Adipocyte (in vitro differentiated cells): ENCODE measurements around the gene AKR1B15.
"Not testable (repeated sequence)": the region's sequence is repeated elsewhere in the genome, so short reads cannot be mapped to it uniquely, and the experiment has no call there.

Experiments used
- DNase-seq: peaks from one replicate; pipeline ENCODE4 v3.0.0-alpha.2; 2015; ENCODE audit warnings: low read depth
- H3K27me3 ChIP-seq: replicated peaks from 2 replicates; pipeline ENCODE4 v1.7.0; 2013; ENCODE audit warnings: mild to moderate bottlenecking, low read length, moderate library complexity; ENCODE audit not compliant: control insufficient read depth, insufficient read depth
- H3K36me3 ChIP-seq: 2 replicates; pipeline ENCODE4 v1.7.0; 2013; ENCODE audit warnings: low read length, mild to moderate bottlenecking, moderate library complexity; ENCODE audit not compliant: control insufficient read depth, insufficient read depth, severe bottlenecking
- H3K4me1 ChIP-seq: 2 replicates; pipeline ENCODE4 v1.7.0; 2013; ENCODE audit warnings: mild to moderate bottlenecking, low read length, moderate library complexity; ENCODE audit not compliant: control insufficient read depth, insufficient read depth
- H3K4me3 ChIP-seq: 2 replicates; pipeline ENCODE4 v1.7.0; 2013; ENCODE audit warnings: mild to moderate bottlenecking, low read length, moderate library complexity
- H3K9ac ChIP-seq: 2 replicates; pipeline ENCODE4 v1.7.0; 2013; ENCODE audit warnings: mild to moderate bottlenecking, low read length, moderate library complexity
- H3K9me3 ChIP-seq: 2 replicates; pipeline ENCODE4 v1.7.0; 2013; ENCODE audit warnings: mild to moderate bottlenecking, low read length, moderate library complexity; ENCODE audit not compliant: control insufficient read depth

The AKR1B15 gene

DNA sequence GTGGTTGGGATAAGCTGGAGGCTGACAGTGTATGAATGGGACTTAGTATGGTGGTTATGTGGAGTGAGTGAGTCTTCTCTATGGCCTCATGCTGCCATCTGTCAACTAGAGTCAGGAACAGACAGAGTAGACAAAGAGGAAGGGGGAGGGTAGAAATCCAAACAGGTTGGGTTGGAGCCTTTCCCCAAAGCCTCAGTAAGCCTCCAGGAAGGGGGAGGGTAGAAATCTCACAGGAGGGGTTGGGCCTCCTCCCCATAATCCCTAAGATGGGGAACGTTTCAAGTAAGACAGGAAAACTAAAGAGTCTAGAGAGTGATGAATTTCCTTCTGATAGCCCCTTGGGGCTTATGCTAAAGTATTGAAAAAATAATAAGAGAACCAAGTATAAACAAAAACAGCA lies 2.0 kb upstream of the AKR1B15 start:
- peaks cover 8% of the 10 kb centered on the region for H3K27me3 ChIP-seq
- H3K4me1 ChIP-seq: peaks cover 21% of the 10 kb centered on the region
- H3K4me3 ChIP-seq: no peak overlapping the region
- DNase-seq: no peak
- H3K9me3 ChIP-seq: no peaks in the 10 kb centered on the region
- no peaks in the 10 kb centered on the region for H3K36me3 ChIP-seq
- H3K9ac ChIP-seq: no peak overlapping the region

DNA sequence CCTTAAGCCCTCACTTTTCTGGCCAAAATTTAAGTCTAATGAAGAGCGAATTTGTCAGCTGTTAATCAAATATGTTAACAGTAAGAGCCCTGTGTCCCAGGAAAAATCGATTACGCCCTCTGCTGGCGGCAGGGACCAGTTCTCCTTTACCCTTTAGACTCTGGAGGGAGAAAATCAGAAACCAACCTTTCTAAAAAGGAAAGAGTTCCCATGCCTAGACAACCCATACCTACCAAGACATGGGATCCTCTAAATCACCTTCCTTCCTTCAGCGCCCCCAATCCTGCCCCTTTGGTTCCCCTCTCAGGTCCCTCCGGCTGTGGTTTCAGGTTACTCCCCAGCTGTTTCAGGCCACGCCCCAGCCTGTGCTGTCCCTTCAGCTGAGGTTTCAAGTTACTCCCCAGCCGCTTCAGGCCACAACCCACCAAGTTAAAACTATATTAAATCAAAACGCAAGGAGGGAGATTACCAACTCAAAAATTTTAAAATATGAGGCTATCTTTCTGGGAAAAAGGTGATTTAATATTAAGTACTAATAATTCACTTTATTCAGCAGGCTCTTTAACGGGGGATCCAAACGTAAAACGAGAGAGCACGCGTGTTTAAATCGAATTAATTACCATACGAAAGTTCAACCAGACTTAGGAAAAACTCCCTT lies 1.4 kb upstream of the AKR1B15 start:
- Histone ChIP-seq H3K4me1 (peaks cover 21% of the 10 kb centered on the region), H3K4me3 (peak overlapping the region; percentile 75), H3K9me3 (no peaks in the 10 kb centered on the region), H3K9ac (peak overlapping the region; percentile 73), H3K27me3 (peaks cover 8% of the 10 kb centered on the region), H3K36me3 (no peaks in the 10 kb centered on the region)
- DNase-seq: peak; percentile 95

DNA sequence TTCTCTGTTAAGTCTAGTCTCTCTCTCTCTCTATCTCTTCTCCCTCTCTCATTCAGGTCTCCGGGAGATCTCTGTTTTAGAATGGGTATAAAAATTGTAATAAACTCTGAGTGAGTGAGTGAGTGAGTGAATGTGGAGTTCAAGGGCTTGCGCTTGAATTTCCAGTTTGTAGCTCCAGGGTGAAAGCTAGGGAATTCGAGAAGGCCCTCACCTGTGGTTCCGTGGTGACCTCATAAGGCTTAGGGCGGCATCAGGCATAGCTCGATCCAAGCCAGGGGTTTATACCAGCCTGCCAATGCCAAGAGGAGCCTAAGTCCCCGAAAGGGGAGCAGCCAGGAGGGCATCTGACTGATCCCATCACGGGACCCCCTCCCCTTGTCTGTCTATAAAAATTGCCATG lies 456 bp downstream of the AKR1B15 start:
- Histone ChIP-seq H3K4me1 (peaks cover 21% of the 10 kb centered on the region), H3K27me3 (peaks cover 9% of the 10 kb centered on the region), H3K36me3 (no peaks in the 10 kb centered on the region), H3K9me3 (no peaks in the 10 kb centered on the region), H3K9ac (no peak overlapping the region), H3K4me3 (peak overlapping the region; percentile 32)
- DNase-seq: no peak

DNA sequence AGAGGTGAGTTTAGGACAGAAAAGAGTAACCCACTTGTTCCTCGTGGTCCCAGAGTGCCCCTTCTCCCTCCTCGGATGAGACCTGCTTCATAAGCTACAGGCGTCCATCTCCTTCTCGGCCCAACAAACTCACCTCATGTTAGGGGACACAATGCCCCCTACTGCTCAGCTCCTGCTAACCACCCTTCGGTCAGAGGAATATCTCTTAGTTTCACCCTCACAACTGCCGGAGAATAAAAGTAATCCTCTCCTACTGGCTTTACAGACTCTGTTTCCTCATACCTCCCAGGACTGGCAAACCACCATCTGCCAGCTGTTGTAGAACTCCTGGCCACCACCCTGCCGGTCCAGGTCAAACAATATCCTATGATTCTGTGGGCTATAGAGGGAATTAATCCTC lies 3.2 kb downstream of the AKR1B15 start:
- Histone ChIP-seq H3K36me3 (no peaks in the 10 kb centered on the region), H3K9ac (no peak overlapping the region), H3K9me3 (no peaks in the 10 kb centered on the region), H3K27me3 (peaks cover 11% of the 10 kb centered on the region), H3K4me3 (no peak overlapping the region), H3K4me1 (peaks cover 18% of the 10 kb centered on the region)
- DNase-seq: no peak

DNA sequence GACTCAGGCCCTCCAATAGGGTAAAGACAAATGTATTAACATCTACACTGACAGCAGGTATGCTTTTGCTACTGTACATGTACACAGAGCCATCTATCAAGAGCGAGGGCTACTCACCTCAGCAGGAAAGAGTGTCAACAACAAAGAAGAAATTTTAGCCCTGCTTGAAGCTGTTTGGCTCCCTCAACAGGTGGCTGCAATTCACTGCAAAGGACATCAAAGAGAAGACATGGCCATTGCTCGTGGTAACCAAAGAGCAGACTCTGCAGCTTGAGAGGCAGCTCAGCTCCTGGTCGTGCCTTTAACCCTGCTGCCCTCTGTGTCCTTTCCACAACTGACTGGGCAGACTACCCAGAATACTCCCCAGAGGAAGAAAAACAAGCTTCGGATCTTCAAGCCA lies 5.1 kb downstream of the AKR1B15 start:
- DNase-seq: no peak
- Histone ChIP-seq H3K36me3 (no peaks in the 10 kb centered on the region), H3K4me3 (no peak overlapping the region), H3K27me3 (peaks cover 18% of the 10 kb centered on the region), H3K9ac (no peak overlapping the region), H3K4me1 (peaks cover 3% of the 10 kb centered on the region), H3K9me3 (no peaks in the 10 kb centered on the region)

DNA sequence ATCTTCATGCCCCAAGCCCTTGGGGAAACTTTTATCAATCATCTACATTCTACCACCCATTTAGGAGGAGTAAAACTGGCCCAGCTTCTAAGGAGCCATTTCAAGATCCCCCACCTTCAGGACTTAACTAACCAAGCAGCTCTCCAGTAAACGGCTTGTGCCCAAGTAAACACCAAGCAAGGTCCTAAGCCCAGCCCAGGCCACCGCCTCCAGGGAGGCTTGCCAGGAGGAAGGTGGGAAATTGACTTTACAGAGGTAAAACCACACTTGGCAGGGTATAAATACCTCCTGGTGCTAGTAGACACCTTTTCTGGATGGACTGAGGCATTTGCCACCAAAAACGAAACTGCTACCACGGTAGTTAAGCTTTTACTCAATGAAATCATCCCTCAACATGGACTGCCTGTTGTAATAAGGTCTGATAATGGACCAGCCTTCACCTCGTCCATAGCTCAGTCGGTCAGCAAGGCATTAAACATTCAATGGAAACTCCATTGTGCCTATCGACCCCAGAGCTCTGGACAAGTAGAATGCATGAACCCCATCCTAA lies 5.6 kb downstream of the AKR1B15 start:
- Histone ChIP-seq H3K4me1 (no peaks in the 10 kb centered on the region), H3K27me3 (peaks cover 18% of the 10 kb centered on the region), H3K9me3 (no peaks in the 10 kb centered on the region), H3K36me3 (no peaks in the 10 kb centered on the region), H3K4me3 (no peak overlapping the region), H3K9ac (no peak overlapping the region)
- no peak for DNase-seq

DNA sequence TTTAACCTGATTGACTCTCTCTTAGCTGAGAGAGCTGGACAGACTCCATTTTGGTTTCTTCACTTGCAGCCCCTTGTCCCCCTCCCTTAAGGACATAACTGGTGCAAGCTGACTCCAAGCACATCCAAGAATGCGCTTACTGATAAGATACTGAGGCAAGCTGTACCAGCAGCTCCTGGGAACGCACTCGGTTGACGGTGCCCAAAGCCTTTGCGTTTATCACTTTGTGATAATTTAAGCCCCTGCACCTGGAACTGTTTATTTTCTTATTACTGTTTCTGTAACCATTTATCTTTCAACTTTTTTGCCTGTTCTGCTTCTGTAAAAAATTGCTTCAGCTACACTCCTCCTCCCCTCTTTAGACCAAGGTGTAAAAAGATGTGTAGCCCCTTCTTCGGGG lies 8.5 kb downstream of the AKR1B15 start:
- H3K9ac ChIP-seq: no peak overlapping the region
- H3K4me3 ChIP-seq: no peak overlapping the region
- peaks cover 10% of the 10 kb centered on the region for H3K27me3 ChIP-seq
- peaks cover 8% of the 10 kb centered on the region for H3K4me1 ChIP-seq
- no peaks in the 10 kb centered on the region for H3K36me3 ChIP-seq
- H3K9me3 ChIP-seq: no peaks in the 10 kb centered on the region
- DNase-seq: no peak

DNA sequence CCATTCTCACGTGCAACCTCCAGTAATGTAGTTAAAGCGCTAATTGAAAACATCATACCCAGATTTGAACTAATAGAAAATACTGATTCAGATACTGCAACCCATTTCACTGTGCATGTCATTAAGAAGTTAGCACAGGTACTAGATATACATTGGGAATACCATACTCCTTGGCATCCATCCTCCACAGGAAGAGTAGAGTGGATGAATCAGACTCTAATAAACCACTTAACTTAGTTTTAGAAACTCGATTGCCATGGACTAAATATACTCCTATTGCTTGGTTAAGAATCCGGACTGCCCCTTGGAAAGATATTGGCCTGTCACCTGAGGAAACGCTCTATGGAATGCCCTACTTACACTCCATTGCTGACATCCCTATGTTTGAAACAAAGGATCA lies 9.5 kb downstream of the AKR1B15 start:
- Histone ChIP-seq H3K4me1 (peaks cover 17% of the 10 kb centered on the region), H3K27me3 (peaks cover 10% of the 10 kb centered on the region), H3K9ac (no peak overlapping the region), H3K36me3 (no peaks in the 10 kb centered on the region), H3K9me3 (no peaks in the 10 kb centered on the region), H3K4me3 (no peak overlapping the region)
- no peak for DNase-seq

DNA sequence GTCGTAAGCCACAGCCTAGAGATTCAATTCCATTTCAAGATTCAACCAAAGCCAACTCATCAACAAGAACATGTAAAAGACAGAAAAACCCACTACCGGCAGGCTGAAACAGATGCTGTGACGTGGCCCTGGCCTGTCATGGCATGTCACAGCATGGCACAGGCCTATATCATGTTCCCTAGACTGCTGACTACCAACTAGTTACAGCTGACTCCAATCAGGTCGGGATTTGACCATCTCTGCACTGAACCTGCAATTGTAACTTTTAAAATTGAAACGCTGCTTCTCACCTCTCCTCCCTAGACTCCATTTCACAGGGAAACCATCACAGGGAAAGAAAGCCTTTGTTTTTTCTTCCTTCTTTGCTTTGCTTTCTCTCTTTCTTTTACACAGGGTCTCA lies 12.7 kb downstream of the AKR1B15 start:
- not testable (repeated sequence) for H3K9ac ChIP-seq, DNase-seq, H3K36me3 ChIP-seq, H3K27me3 ChIP-seq, H3K9me3 ChIP-seq, H3K4me3 ChIP-seq
- H3K4me1 ChIP-seq: peaks cover 37% of the 10 kb centered on the region

DNA sequence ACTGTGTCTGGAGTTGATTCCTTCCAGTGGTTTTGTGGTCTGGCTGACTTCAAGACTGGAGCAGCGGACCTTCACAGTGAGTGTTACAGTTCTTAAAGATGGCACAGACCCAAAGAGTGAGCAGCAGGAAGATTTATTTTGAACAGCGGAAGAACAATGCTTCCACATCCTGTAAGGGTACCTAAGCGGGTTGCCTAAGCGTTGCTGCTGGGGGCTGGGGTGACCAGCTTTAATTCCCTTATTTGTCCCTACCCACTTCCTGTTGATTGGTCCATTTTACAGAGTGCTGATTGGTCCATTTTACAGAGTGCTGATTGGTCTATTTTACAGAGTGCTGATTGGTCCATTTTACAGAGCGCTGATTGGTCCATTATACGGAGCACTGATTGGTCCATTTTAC lies 13.2 kb downstream of the AKR1B15 start:
- DNase-seq: peak; percentile 39
- Histone ChIP-seq H3K36me3 (no peaks in the 10 kb centered on the region), H3K4me3 (peak overlapping the region; percentile 54), H3K27me3 (peaks cover 7% of the 10 kb centered on the region), H3K9me3 (peaks cover 8% of the 10 kb centered on the region), H3K9ac (peak overlapping the region; percentile 58), H3K4me1 (peaks cover 37% of the 10 kb centered on the region)

DNA sequence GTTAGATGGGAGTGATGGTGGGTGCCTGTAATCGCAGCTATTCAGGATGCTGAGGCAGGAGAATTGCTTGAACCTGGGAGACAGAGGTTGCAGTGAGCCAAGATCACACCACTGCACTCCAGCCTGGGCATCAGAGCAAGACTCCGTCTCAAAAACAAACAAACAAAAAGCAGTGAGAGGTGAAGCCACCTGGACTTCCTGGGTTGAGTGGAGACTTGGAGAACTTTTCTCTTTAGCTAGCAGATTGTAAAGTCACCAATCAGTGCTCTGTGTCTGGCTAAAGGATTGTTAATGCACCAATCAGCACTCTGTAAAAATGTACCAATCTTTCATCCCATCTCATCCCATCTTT lies 14.5 kb downstream of the AKR1B15 start:
- H3K9me3 ChIP-seq, DNase-seq, H3K36me3 ChIP-seq, H3K27me3 ChIP-seq: not testable (repeated sequence)
- Histone ChIP-seq H3K4me3 (peak overlapping the region; percentile 40), H3K9ac (peak overlapping the region; percentile 48), H3K4me1 (peaks cover 37% of the 10 kb centered on the region)

DNA sequence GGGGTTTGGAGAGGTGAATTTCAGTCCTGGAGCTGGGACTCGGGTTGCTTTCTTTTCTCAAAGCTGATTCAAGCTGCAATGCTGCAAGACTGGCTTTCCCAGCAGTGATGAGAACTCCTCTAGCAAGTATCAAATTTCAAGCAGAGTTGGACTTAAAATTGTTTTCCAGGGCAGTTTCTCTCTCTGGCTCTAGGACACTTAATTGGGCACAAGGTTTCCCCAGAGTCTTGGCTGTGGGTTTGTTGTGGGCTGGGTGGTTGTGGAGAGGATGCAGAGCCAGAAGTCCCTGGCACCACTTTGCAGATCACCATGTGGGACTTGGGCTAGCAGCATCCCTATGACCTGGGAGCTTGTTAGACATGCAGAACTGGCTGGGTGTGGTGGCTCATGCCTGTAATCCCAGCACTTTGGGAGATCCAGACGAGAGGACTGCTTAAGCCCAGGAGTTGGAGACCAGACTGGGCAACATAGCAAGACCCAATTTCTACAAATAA lies 16.8 kb downstream of the AKR1B15 start:
- Histone ChIP-seq H3K4me1 (peaks cover 37% of the 10 kb centered on the region), H3K9me3 (peaks cover 12% of the 10 kb centered on the region), H3K27me3 (no peaks in the 10 kb centered on the region), H3K4me3 (peak overlapping the region; percentile 67), H3K9ac (peak overlapping the region; percentile 77), H3K36me3 (no peaks in the 10 kb centered on the region)
- DNase-seq: peak; percentile 89
